Vagina (tissue), 2 donors: ENCODE data around the gene KREMEN2. TPM values are rescaled to one million over a fixed set of nuclear protein-coding genes. Genes with fewer than 3 reads are reported as not detected.

Experiments
- DNase-seq, 2 donors: peaks; one replicate each; pipeline ENCODE4 v3.0.0-alpha.2; 2017; ENCODE audit errors: extremely low spot score in 2 of 2
- H3K27ac ChIP-seq: fragments of 200-600 bp; sonication (generic); one replicate; pipeline ENCODE4 v1.5.1; 2019
- H3K27me3 ChIP-seq: fragments of 200-600 bp; sonication (generic); one replicate; pipeline ENCODE4 v1.5.1; 2019
- H3K36me3 ChIP-seq, 2 donors: fragments of 200-600 bp; sonication (generic); one replicate each; pipeline ENCODE4 v1.5.1; 2017 to 2019
- H3K4me1 ChIP-seq: fragments of 200-600 bp; sonication (generic); one replicate; pipeline ENCODE4 v1.5.1; 2019
- H3K4me3 ChIP-seq, 2 donors: fragments of 200-600 bp; sonication (generic); 1 replicate in 1 of 2; 2 replicates in 1 of 2; pipeline ENCODE4 v1.5.1; 2016 to 2019
- H3K9me3 ChIP-seq: fragments of 200-600 bp; sonication (generic); one replicate; pipeline ENCODE4 v1.5.1; 2019
- CTCF ChIP-seq, 3 experiments: fragments of 450-650 bp in 2 of 3; fragments of 200-600 bp in 1 of 3; sonication (generic) in 1 of 3; IDR thresholded peaks; one replicate each; pipeline ENCODE4 v1.5.1; 2017 to 2019; ENCODE audit warnings: antibody characterized with exemption in 3 of 3, mild to moderate bottlenecking in 2 of 3, moderate library complexity in 2 of 3
- POLR2A ChIP-seq, 2 donors: fragments of 450-650 bp; IDR thresholded peaks; one replicate each; pipeline ENCODE4 v1.6.1; 2017; ENCODE audit warnings: antibody characterized with exemption in 2 of 2, mild to moderate bottlenecking in 2 of 2, moderate library complexity in 2 of 2
- POLR2AphosphoS5 ChIP-seq, 2 donors: sonication (generic); formaldehyde crosslinking; IDR thresholded peaks; one replicate each; pipeline ENCODE4 v1.9.0; 2017; ENCODE audit warnings: antibody characterized with exemption in 2 of 2, mild to moderate bottlenecking in 2 of 2, low read depth in 1 of 2; ENCODE audit not compliant: insufficient read depth in 1 of 2
- intact Hi-C: fragments of 100-400 bp; cut with DNase I; formaldehyde crosslinking; loops from one replicate; pipeline ENCODE4 v1.15.1; 2023
- total RNA-seq: library from RNA; depleted of rRNA; stranded (reverse); fragments of >200 nt; gene quantifications from one replicate; pipeline ENCODE4 v1.2.3, GENCODE V29; 2016

The KREMEN2 gene
- total RNA-seq, 1 donor from 2014 or later = not detected

GRCh38 chr16:2970563-2970962 lies 6.5 kb downstream of the KREMEN2 start:
- H3K36me3 ChIP-seq = no peaks in the 10 kb centered on the region
- intact Hi-C loops = no loop called here
- no peaks in the 10 kb centered on the region for H3K9me3 ChIP-seq
- no peak overlapping the region for H3K27ac ChIP-seq
- DNase-seq = no peak
- no peak for TF ChIP-seq CTCF (IDR thresholded peaks at IDR 0.05)
- TF ChIP-seq POLR2A (IDR thresholded peaks at IDR 0.05) = no peak
- TF ChIP-seq POLR2AphosphoS5 (IDR thresholded peaks at IDR 0.05; ENCODE audit: insufficient read depth in 1 of 2, low read depth in 1 of 2) = no peak
- peak overlapping the region in 1 of 2 donors; percentile 56 for H3K4me3 ChIP-seq
- peaks cover 12% of the 10 kb centered on the region for H3K27me3 ChIP-seq
- peaks cover 34% of the 10 kb centered on the region for H3K4me1 ChIP-seq

DNA sequence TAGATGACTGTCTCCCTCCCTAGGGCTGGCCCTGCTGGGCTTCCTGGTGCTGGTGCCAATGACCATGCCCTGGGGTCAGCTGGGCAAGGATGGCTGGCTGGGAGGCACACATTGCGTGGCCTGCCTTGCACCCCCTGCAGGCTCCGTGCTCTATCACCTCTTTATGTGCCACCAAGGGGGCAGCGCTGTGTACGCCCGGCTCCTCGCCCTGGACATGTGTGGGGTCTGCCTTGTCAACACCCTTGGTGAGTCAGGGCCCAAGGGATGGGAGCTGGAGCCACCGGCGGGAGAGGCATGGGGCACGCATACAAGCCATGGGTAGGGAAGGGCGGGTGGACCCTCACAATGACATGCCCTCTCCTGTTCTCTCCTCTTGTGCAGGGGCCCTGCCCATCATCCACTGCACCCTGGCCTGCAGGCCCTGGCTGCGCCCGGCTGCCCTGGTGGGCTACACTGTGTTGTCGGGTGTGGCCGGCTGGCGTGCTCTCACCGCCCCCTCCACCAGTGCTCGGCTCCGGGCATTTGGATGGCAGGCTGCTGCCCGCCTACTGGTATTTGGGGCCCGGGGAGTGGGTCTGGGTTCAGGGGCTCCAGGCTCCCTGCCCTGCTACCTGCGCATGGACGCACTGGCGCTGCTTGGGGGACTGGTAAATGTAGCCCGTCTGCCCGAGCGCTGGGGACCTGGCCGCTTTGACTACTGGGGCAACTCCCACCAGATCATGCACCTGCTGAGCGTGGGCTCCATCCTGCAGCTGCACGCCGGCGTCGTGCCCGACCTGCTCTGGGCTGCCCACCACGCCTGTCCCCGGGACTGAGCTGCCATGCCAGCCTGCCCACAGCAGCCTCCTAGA lies 7.3 kb downstream of the KREMEN2 start:
- no peak overlapping the region for H3K27ac ChIP-seq
- no peaks in the 10 kb centered on the region for H3K9me3 ChIP-seq
- intact Hi-C loops = no loop called here
- TF ChIP-seq POLR2A (IDR thresholded peaks at IDR 0.05) (no peak), POLR2AphosphoS5 (IDR thresholded peaks at IDR 0.05; ENCODE audit: insufficient read depth in 1 of 2, low read depth in 1 of 2) (no peak), CTCF (IDR thresholded peaks at IDR 0.05) (no peak)
- no peak overlapping the region for H3K4me3 ChIP-seq
- H3K4me1 ChIP-seq = peaks cover 31% of the 10 kb centered on the region
- no peaks in the 10 kb centered on the region for H3K36me3 ChIP-seq
- DNase-seq = no peak
- H3K27me3 ChIP-seq = peaks cover 12% of the 10 kb centered on the region

GRCh38 chr16:2971985-2972784 lies 8.1 kb downstream of the KREMEN2 start:
- peaks cover 8% of the 10 kb centered on the region for H3K27me3 ChIP-seq
- H3K4me3 ChIP-seq = no peak overlapping the region
- no peak overlapping the region for H3K27ac ChIP-seq
- intact Hi-C loops = no loop called here
- TF ChIP-seq CTCF (IDR thresholded peaks at IDR 0.05) = no peak
- TF ChIP-seq POLR2AphosphoS5 (IDR thresholded peaks at IDR 0.05; ENCODE audit: insufficient read depth in 1 of 2, low read depth in 1 of 2) = no peak
- no peak for TF ChIP-seq POLR2A (IDR thresholded peaks at IDR 0.05)
- no peaks in the 10 kb centered on the region for H3K36me3 ChIP-seq
- no peaks in the 10 kb centered on the region for H3K9me3 ChIP-seq
- no peak for DNase-seq
- H3K4me1 ChIP-seq = peaks cover 25% of the 10 kb centered on the region

GRCh38 chr16:2973093-2973492 lies 9.0 kb downstream of the KREMEN2 start:
- intact Hi-C loops = no loop called here
- Histone ChIP-seq H3K4me3 (no peak overlapping the region), H3K27me3 (no peaks in the 10 kb centered on the region), H3K9me3 (no peaks in the 10 kb centered on the region), H3K4me1 (peaks cover 19% of the 10 kb centered on the region), H3K27ac (no peak overlapping the region), H3K36me3 (no peaks in the 10 kb centered on the region)
- no peak for DNase-seq
- TF ChIP-seq POLR2AphosphoS5 (IDR thresholded peaks at IDR 0.05; ENCODE audit: insufficient read depth in 1 of 2, low read depth in 1 of 2) = no peak
- no peak for TF ChIP-seq POLR2A (IDR thresholded peaks at IDR 0.05)
- no peak for TF ChIP-seq CTCF (IDR thresholded peaks at IDR 0.05)
